A549 (cell line): Measurements from ENCODE around the gene CACNA1D.

Source experiments
- BCL3 ChIP-seq: fragments of >200 bp; sonication (Bioruptor Twin); formaldehyde crosslinking; IDR thresholded peaks from 3 replicates; pipeline ENCODE4 v1.6.1; 2016
- CTCF ChIP-seq: fragments of >200 bp; sonication (Bioruptor Twin); formaldehyde crosslinking; IDR thresholded peaks from 3 replicates; pipeline ENCODE4 v1.5.1; 2016
- JUNB ChIP-seq: fragments of >200 bp; sonication (Bioruptor Twin); formaldehyde crosslinking; IDR thresholded peaks from 2 replicates; pipeline ENCODE4 v1.6.1; 2016
- MYC ChIP-seq: IDR thresholded peaks from 2 replicates; pipeline ENCODE4 v1.6.1; 2012; ENCODE audit warnings: mild to moderate bottlenecking, inconsistent platforms, low read length, improper control_type of control experiment, borderline replicate concordance
- NFE2L2 ChIP-seq: fragments of 150-350 bp; conservative IDR thresholded peaks from 2 replicates; pipeline ENCODE4 v1.6.1; 2014; ENCODE audit warnings: low read length
- NR3C1 ChIP-seq: fragments of >200 bp; sonication (Bioruptor Twin); formaldehyde crosslinking; IDR thresholded peaks from 3 replicates; pipeline ENCODE4 v1.6.1; 2017
- POLR2A ChIP-seq: IDR thresholded peaks from 2 replicates; pipeline ENCODE4 v1.6.1; 2012; ENCODE audit warnings: mild to moderate bottlenecking, low read length
- ZC3H11A ChIP-seq: fragments of 450-650 bp; IDR thresholded peaks from 2 replicates; pipeline ENCODE4 v1.6.1; 2014; ENCODE audit warnings: antibody characterized with exemption, mild to moderate bottlenecking

- no peak for TF ChIP-seq CTCF
- no peak for TF ChIP-seq BCL3
- no peak for TF ChIP-seq POLR2A
- TF ChIP-seq JUNB = no peak
- no peak for TF ChIP-seq NFE2L2
- TF ChIP-seq ZC3H11A = no peak
- no peak for TF ChIP-seq MYC
- no peak for TF ChIP-seq NR3C1
Observed at GRCh38 chr3:53506763-53507145, 12.3 kb downstream of the CACNA1D start.
